HG02610 (cell line): ENCODE results near the gene ROS1.

Source experiments
- ATAC-seq: cut with Tn5 transposase; IDR thresholded peaks from one replicate; pipeline ENCODE4 v1.9.1; 2021; ENCODE audit warnings: mild to moderate bottlenecking, moderate library complexity; ENCODE audit not compliant: unreplicated experiment

Gene ROS1

GRCh38 chr6:117441824-117442264, 16.1 kb upstream of the ROS1 start:
- no peak for ATAC-seq

DNA sequence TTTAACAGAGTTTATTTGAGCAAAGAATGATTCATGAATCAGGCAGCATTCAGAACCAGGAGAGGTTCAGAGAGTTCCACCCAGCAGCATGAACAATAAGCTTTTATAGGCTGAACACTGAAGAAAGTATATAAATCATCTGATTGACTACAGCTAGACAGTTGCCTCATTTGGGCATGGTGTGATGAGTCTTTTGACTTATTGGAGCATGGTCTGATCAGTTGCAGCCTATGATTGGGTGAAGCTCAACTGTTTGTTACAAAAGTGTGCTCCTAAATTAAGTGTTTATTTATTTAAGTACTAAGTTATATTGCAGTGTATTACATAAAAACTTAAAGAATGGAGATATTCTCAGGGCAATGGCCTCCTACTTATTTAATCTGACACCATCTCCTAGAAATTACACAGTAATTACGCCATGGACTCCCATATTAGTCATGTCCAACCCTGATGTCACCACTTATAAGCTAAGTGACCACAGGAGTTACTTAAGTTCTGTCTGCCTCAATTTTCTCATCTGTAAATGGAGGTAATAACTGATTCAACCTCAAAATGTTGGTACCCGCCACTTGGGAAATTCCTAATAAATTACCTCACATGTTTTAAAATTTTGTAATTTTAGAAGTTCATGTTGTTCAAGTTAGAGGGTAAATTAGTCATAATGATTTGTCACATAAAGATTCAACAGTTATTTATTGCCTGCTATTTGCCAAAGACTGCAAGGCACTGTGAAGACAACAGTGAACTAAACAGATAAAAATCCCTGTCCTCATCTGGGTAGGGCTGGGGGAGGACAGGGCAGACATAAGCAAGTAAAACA, 15.2 kb upstream of the ROS1 start:
- ATAC-seq = no peak

DNA sequence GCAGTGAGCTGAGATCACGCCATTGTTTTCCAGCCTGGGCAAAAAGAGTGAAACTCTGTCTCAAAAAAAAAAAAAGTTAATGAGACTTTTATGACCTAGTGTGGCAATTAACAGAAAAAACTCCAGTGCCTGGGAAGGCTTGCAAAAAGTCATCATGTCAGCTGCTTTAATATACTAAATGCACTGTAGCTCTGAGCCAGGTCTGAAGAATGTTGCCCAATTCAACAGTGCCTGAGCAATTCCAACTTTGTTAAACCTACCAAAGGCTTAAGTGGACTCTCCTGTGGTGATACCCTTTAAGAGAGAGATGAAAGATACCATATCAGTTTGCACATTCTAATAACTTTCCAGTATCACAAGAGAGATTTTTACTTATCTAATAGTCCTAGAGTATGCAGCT, 6.5 kb upstream of the ROS1 start:
- ATAC-seq = no peak

- no peak for ATAC-seq
Observed at GRCh38 chr6:117423754-117424153, 2.0 kb downstream of the ROS1 start.

DNA sequence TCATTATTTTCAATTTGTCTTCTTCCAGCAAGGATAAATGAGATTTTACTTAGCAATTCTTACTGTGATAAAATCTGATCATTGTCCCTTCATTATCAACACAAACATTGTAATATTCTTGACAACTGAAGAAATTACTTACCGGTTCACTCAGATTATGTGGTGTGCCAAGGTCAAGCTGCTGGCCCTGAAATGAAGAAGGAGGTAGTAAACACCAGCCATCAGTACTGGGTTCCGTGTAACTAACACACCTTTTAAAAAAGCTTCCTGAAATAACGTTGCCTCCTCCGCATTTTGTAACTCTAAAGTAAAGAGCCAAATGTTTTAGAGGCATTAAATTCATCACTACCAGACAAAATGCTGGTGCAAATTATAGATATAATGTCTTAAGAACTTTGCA, 7.4 kb downstream of the ROS1 start:
- ATAC-seq = no peak

GRCh38 chr6:117417851-117418250, 7.9 kb downstream of the ROS1 start:
- ATAC-seq = no peak

GRCh38 chr6:117414770-117415169, 11.0 kb downstream of the ROS1 start:
- no peak for ATAC-seq

DNA sequence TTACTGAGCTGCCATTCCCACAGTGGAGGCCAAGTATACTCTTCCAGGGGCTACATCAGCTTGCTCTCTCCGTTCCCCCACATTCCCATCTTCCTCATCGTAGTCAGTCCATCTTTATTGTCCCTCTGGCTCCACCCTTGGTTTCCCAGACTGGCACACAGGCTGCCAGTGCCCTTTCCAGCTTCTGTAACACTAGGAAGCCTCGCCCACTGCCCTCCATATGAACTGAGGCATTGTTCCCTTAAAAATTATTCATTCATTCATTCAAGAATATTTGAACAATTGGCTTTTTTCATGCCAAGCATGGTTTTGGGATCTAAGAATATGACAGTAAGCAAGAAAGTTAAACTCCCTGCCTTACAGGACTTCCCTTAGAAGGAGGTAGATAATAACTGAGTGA, 14.3 kb downstream of the ROS1 start:
- ATAC-seq = no peak

DNA sequence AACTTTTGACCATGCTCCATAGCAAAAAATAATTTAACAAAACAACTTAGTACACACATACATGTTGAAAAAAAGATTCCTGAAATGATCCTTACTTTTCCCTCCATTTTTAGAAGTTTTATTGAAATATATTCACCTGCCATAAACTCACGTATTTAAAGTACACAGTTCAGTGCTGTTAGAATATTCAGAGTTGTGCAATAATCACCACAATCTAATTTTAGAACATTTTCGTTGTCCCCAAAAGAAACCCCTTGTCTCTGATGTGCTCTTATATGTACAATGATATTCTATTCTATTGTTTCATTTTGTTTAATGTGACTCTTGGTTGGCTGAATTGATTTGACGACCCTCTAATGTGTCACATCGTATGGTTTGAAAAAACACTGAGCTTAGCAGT, 15.9 kb downstream of the ROS1 start:
- ATAC-seq = no peak

DNA sequence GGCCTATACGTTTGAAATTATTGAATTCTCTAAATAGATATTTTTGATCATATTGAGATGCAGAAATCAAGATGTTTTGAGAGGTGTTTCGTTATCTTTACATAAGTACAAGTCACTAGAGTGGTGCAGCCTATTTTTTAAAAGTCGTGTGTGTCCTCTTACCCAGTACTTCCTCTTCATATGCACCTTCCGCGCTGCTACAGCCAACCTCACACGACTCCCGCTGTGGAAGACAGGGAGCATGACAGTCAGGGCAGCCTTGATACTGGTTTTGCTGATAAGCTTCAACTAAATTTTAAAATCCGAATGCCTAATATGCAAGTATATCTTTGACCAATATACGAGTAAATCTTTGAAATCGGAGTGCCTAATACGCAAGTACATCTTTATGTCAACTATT, 16.3 kb downstream of the ROS1 start:
- ATAC-seq = no peak

- ATAC-seq = no peak
Observed at GRCh38 chr6:117404548-117404947, 21.2 kb downstream of the ROS1 start.

DNA sequence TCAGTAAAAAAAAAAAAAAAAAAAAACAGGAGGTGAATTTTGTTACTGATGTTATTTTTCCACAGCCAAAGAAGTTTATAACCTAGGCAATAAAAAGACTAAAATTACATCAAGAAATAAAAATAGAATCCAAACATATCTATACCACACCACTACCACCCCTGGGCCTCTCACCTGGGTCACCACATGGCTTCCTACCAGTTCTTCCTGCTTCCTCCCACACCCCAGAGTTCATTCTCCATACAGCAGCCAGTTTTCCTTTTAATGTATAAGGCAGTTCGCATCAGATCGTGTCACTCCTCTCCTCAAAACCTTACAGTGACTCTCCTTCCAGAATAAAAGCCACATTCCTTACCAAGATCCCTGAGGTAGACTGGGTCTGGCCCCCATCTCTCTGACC, 23.9 kb downstream of the ROS1 start:
- no peak for ATAC-seq

- no peak for ATAC-seq
Observed at GRCh38 chr6:117399924-117400323, 25.8 kb downstream of the ROS1 start.

GRCh38 chr6:117399126-117399525, 26.6 kb downstream of the ROS1 start:
- ATAC-seq = no peak

- ATAC-seq = no peak
Observed at GRCh38 chr6:117397536-117398227, 28.1 kb downstream of the ROS1 start.

- no peak for ATAC-seq
Observed at GRCh38 chr6:117396228-117396627, 29.5 kb downstream of the ROS1 start.

DNA sequence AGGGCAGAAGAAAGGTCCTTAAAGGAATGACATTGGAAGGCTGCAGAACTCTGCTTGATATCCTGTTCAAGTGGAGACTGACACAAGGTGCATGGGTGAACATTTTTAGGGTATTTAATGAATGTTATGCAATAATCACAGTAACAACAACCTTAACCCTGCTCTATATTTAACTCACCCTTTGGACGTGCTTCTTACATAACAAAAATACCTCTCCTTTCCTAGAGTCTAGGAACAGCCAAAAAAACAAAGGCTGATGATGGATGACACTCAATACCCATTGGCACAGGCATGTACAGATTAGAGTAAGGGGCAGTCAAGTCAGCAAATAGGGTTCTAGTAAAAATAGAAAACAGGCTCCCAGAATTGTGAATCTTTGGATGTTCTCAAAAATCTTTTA, 30.6 kb downstream of the ROS1 start:
- no peak for ATAC-seq

DNA sequence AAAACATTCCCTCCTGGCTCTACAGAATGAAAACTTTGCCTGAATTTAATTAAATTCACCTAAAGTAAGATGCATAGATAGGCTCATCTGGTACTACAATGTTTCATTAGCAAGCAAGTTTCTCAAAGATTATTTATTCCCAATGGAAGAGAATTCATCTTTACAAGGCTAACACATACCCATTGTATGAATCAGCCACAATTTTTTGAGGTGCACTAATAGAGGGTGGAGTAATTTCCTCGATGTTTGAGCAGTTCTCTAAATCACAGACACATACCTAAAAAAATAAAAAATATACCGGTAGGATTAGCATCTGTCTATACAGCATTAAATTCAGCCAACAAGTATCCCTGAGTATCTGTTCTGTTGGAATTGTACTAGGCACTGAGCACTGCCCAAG, 32.7 kb downstream of the ROS1 start:
- ATAC-seq = no peak

DNA sequence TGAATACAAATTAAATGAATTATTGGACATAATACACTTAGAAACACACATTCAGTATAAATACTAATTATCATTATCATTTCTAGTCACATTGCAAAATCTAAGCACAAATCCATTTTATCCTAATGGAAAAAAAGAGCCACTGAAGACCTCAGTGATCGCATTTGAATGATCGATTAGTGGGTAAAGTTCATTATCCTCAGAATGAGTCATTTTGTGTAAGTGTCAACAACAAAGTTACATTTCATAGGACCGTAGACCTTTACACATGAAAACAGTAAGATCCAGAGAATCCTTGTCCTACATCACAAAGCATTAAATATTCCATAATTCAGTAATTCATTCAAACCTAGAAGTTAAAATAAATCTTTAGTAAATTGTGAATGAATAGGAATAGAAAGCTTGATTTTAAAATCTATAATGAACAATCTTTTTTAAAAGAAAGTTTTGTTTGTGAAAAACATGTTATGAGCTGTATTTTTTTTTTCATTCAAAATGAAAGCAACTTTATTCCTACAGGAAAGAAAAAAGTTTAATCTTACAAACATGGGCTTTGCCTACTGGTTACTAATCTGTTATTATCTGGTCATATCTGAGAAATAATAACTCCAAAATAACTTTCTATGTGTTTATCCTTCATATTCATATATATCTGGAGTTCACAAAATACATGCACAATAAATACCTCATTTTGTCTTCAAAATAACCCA, 33.7 kb downstream of the ROS1 start:
- ATAC-seq = no peak

DNA sequence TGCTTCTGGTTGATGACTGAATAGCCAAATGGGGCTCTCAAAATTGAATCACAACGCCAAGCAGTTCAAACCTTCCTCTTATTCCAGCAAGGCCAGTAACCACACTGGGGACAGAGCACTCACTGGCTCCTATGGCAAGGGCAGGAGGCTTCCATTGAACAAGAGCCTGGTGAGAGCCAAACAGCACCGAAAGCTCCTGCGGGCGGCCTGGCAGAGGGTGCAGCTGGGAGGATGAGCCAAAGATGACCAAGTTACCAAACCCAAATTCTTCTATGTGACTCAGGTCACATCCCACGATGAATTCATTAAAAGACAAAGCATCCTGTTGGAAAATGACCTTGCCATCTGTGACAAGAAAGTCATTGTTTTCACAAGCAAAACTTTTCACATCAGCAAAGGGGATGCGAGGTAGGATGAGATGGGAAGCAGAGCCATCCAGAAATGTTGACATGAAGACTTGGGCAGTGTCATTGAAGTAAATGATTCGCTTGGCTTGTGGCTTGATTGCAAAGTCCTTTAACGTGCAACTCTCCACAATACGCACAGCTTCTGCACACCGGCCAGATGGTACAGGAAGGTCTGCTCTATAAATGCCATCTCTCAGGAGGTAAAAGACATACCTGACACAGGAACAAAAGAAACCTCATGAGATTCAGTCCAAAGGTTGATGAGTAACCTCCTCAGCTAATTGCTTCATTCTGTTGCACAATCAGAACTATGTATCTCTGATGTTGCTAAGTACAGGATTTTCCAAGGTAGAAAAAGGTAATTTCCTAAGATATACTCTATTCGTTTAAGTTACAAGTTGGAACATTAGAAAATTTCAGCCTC, 36.3 kb downstream of the ROS1 start:
- no peak for ATAC-seq

DNA sequence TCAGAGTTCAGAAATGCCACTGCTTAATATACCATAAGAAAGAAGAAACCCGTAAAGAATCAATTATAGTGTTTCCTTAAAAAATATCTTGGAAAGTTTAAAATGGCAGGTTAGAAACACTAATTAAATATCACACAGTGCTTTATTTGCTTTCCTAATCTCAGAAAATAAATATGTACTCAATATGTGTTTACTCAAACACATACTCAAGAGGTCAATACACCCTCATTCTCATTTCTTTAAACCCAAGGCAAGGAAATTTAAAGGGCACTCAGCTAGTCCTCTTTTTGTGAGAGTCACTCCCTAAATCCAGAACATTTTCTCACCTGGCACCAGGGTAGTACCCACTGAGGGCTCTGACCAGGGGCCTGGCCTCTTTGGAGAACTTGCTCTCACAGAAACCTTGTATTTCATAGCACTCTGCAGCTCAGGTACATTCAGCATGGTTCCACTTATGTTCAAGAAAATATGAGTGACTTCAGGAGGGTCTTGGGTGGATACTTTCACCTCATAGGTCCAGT, 38.2 kb downstream of the ROS1 start:
- ATAC-seq = no peak
